ENCODE results near the gene NGF.

Gene NGF

DNA sequence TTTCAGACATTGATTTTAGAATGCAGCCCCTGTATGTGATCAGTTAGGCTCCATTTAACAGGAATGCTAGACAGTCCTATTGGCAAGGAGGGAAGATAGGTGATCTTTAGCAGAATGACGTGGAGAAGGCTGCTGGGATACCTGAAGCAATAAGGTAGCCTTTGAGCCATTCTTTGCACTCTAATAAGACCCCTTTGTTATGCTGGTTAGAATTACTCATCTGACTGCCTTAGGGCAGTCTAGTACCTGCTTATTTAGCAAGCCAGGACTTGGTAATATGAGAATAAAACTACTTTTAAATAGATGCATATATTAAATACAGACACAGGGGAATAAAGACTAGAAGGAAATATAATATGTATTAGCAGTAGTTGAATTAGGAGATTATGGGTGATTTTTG, 29.1 kb downstream of the NGF start:
- DNase-seq, result no peak

- DNase-seq, result no peak
These were observed 30.4 kb downstream of the NGF start for GRCh38 chr1:115307661-115308060.

DNA sequence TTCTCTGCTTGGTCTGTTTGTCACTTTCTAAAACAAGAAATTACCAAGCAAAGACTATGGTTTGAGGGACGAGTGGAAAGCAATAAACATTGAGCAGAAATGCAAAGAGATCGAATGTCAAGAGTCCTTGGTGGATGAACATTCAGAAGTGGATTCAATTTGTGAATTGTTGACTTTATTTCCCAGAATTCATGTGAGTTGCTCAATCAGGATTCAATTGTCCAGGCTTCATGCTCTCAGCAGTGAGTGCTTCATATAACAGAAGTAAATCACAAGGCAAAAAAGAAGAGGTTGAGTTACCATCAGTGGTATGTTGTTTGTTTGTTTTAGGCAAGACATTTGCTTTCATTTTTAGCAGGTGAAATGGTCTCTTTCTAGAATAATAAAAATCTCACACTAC, 31.9 kb downstream of the NGF start:
- no peak for DNase-seq

GRCh38 chr1:115303364-115303763, 34.7 kb downstream of the NGF start:
- no peak for DNase-seq

DNA sequence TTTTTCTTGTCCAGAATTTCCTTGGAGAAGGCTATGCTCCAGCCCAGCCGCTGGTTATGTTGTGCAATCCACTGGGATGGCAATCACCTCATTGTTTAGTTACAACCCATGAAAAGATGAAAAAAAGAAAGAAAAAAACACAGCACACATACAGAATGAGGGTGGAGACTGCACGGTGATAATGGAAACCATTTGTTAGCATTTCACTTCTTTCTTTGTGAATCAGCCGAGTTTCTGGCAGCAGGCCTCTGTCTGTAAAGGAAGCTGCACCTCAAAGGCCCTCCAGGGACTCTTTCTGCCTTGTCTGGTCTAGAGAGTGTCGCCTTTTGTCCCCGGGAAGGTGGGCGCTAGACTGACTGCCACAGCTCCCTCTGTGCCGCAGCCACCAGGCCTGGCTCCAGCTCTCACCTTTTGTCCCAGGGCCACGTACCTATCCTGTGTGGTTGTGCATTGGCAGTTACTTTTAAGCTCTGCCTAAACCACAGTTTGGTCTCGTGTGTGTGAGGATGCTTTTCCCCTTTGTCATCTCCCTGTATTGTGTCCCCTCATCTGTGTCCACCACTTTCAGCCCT, 35.6 kb downstream of the NGF start:
- no peak for DNase-seq

- no peak for DNase-seq
These were observed 36.5 kb downstream of the NGF start for GRCh38 chr1:115301438-115302020.

DNA sequence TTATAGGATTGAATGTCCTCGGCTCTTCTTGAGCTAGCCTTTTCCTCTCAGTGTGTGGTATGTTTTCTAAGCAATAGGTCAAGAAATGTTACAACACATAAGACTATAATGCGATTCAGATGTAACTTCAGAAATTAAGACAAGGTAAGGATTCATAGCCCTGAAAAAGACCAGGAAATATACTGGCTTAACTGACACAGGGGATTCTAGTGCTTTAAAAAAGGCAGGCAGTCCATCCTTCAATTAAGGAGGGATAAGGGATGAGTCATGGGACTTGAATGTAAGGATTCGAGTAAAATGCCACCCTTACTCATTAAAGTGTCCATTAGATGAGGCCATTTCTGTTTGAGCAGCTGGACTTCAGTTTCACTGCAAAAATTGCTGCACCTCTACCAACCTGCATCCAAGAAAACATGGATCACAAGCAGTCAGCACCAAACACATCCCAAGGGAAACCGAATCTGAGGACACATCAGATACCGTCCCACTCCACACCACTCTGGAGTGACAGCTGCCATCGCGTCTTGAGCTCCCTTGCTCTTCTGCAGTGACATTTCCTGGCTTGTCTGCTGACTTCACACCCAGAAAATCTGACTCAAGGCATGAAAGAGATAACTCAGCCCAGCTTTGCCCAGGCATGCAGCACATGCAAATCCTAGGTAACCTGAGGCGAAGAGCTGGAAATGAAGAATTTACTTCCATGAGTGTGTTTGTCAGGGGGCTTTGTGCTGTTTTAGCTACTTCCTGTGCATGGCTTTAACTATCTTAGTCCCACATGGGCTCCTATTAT, 37.8 kb downstream of the NGF start:
- peak; percentile 7 for DNase-seq

GRCh38 chr1:115299266-115299665, 38.8 kb downstream of the NGF start:
- no peak for DNase-seq

DNA sequence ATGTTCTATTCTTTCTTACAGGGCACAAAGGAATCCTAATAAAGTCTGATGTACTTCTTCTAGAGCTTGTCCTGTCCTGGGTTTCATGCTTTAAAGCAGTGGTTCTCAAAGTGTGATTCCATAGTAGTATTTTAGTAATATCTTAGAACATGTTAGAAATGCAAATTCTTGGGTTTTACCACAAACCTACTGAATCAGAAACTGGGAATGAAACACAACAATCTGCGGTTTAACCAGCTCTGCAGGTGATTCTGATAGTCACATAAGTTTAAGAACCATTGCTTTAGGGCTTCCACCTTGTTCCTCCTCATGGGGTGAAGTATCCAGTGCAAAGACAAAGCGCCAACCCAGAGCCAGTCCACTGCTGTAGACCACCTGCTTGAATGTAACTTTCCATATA, 41.1 kb downstream of the NGF start:
- DNase-seq, result peak; percentile 17

DNA sequence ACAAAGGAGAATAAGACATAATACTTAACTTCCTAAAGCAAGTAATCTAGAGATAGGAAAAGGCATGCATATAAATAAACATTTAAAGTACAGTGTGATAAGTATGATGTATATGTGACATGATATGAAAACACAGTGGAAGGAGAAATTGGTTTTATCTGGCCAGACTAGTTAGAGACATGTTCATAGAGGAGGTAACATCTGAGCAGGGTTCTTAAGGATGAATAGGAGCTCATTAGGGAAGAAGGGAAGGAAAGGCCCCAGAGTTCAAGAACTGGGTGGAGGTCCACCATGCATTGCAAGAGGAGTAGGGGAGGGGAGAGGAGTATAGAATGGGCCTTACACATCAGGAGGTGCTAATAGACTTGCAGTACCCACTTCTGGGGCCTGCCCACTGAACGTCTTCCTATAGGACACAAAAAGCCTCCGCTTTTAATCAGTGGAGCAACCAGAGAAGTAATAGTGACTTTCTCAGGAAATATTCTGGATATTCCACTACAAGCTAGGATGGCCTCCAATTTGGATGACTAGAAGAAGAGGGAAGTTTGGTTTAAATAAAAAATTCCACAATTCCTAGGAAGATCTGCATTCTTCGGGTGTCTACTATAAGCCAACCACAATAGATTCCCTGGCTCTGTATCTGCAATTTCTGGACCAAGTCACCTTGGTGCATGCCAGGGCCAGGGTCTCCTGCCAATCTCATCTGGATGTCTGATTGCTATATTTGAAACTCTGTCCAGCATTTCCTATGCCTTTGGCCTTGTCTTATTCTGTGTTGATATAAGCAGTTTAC, 41.9 kb downstream of the NGF start:
- no peak for DNase-seq

- DNase-seq, result no peak
These were observed 44.1 kb downstream of the NGF start for GRCh38 chr1:115293899-115294298.

GRCh38 chr1:115293006-115293405, 45.0 kb downstream of the NGF start:
- no peak for DNase-seq

DNA sequence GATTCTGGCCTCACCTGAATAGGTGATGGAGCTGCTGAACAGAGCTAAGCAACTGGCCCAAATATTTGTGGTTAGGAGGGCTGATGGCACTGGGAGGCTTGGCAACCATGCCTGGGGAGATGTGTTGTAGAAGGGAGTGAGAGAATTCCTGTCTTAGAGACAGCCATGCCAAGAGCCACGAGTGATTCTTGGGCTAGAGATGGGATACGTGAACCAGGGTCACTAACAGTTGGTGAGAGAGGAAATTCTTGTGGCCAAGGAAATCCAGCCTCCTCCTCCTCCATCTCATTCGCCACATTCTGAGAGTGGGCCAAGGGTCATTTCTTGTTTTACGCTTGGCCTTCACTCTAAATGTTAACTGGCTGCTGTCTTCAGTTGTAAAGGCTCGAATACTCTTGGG, 46.3 kb downstream of the NGF start:
- DNase-seq, result no peak

GRCh38 chr1:115289940-115290339, 48.1 kb downstream of the NGF start:
- no peak for DNase-seq

GRCh38 chr1:115288591-115289198, 49.4 kb downstream of the NGF start:
- no peak for DNase-seq

- no peak for DNase-seq
These were observed 51.4 kb downstream of the NGF start for GRCh38 chr1:115286431-115287205.

GRCh38 chr1:115284209-115284608, 53.8 kb downstream of the NGF start:
- DNase-seq, result no peak

DNA sequence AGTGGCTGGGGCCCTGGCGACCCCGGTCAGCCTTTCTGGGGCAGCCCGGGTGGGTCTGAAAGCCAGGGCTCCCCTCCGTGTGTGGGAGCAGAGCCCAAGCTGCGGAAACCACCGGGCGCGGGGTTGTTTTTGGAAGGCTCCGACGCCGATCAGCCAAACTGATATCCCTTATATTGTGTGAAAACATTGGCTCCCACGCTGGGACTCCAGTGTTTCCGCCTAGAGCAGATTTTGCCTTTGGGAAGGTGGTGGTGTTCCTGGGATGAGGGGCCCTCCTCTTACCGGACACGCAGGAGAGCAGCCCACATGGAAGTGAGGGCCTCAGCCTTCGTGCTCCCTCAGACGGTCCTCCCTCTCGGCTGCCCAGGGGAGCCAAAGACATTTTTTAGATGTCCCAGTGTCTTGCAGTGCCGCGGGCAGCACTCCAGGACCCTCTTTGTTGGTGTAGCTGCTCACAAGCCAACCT, 54.3 kb downstream of the NGF start:
- no peak for DNase-seq

DNA sequence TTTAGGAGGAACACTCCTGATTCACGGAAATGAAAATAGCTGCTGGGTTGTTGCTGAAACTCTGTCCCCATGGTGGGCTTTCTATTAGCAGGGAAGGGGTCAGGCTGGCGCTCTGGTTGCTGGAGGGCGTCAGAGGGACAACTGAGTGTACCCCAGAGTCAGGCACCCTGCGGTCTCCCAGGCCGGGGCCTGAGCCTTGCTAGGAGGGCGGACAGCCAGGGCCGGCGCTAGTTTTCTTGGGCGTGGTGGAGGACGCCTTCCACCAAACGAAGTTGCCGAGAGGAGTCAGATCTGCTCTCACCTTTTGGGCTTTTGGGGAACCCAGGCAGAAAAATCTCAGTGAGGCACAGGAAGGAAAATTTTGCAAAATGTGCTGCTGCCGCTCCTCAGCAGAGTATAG, 54.8 kb downstream of the NGF start:
- no peak for DNase-seq

- no peak for DNase-seq
These were observed 55.2 kb downstream of the NGF start for GRCh38 chr1:115282807-115283208.

- no peak for DNase-seq
These were observed 56.9 kb downstream of the NGF start for GRCh38 chr1:115281143-115281542.

DNA sequence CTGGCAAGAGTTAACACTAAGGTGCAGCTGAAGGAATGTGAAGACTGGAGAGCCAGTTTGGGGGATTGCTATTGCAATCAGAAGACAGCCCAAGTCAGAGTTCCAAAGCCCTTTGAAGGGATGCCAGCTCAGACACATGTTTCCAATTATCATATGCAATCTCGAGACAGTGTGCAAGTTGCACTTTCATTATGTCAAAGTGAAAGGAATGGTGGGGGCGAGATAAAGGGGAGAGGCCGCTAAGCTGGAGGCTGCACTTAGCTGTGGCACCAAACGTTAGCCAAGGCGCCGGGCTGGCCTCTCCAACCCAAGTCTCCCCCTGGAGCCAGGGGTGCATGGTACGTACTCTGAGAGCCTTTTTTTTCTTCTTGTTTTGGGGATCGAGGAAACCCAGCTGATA, 58.0 kb downstream of the NGF start:
- DNase-seq, result peak; percentile 11
